ENCODE results near the gene TIMP2.

The TIMP2 gene

DNA sequence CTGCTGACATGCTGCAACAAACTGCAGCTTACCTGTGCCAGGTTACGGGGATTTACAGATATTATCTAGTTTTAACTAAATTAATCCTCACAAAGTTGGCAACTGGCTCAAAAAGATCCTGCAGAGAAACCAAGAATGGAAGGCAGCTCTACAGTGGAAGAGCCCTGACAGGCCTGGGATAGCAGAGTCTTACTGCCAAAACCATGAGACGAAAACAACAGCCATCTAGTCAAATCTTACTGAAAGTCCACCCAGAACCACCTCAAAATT lies 92.7 kb downstream of the TIMP2 start:
- TF ChIP-seq TAF1 (IDR thresholded peaks at IDR 0.05; ENCODE audit: borderline replicate concordance, insufficient read depth, low read length) (no peak), FOXP2 (optimal IDR thresholded peaks at IDR 0.05; ENCODE audit: borderline replicate concordance, extremely low read depth, extremely low read length, insufficient read depth) (no peak)
- TF ChIP-seq, protein P1, sequence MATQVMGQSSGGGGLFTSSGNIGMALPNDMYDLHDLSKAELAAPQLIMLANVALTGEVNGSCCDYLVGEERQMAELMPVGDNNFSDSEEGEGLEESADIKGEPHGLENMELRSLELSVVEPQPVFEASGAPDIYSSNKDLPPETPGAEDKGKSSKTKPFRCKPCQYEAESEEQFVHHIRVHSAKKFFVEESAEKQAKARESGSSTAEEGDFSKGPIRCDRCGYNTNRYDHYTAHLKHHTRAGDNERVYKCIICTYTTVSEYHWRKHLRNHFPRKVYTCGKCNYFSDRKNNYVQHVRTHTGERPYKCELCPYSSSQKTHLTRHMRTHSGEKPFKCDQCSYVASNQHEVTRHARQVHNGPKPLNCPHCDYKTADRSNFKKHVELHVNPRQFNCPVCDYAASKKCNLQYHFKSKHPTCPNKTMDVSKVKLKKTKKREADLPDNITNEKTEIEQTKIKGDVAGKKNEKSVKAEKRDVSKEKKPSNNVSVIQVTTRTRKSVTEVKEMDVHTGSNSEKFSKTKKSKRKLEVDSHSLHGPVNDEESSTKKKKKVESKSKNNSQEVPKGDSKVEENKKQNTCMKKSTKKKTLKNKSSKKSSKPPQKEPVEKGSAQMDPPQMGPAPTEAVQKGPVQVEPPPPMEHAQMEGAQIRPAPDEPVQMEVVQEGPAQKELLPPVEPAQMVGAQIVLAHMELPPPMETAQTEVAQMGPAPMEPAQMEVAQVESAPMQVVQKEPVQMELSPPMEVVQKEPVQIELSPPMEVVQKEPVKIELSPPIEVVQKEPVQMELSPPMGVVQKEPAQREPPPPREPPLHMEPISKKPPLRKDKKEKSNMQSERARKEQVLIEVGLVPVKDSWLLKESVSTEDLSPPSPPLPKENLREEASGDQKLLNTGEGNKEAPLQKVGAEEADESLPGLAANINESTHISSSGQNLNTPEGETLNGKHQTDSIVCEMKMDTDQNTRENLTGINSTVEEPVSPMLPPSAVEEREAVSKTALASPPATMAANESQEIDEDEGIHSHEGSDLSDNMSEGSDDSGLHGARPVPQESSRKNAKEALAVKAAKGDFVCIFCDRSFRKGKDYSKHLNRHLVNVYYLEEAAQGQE (IDR thresholded peaks at IDR 0.05; ENCODE audit: insufficient read depth in 1 of 2, low read depth in 2 of 2, low read length in 2 of 2), result no peak

DNA sequence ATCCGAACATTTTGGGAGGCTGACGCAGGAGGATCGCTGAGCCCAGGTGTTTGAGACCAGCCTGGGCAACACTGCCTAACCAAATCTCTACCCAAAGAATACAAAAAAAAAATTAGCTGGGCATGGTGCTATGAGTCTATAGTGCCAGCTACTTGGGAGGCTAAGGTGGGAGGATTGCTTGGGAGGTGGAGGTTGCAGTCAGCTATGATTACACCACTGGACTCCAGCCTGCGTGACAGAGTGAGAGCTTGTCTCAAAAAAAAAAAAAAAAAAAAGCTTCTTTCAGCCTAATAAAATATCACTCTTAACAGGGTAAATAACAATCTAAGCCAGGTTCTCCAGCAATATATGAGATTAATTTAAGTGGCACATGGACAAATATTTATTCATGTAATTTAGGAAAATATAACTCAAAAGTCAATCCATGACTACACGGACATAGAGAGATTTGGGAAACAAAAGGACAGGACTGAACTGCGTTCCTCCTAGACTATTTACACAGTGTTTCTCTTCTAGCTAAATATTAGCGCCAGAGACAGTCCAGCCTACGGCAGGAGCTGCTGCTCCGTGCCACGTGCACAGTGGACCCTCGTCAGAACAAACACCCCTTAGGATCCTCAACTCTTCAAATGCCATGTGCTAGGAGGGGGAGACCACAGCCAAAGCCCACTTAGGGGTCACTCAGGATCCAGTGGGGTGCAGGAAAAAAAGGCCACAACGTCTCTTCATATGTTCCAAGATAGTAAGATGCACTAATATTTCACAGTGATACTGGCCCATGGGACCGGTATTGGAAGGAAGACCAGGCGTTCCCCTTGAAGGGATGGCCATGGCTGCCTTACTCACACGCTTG lies 93.3 kb downstream of the TIMP2 start:
- TF ChIP-seq TAF1 (IDR thresholded peaks at IDR 0.05; ENCODE audit: borderline replicate concordance, insufficient read depth, low read length), result no peak

DNA sequence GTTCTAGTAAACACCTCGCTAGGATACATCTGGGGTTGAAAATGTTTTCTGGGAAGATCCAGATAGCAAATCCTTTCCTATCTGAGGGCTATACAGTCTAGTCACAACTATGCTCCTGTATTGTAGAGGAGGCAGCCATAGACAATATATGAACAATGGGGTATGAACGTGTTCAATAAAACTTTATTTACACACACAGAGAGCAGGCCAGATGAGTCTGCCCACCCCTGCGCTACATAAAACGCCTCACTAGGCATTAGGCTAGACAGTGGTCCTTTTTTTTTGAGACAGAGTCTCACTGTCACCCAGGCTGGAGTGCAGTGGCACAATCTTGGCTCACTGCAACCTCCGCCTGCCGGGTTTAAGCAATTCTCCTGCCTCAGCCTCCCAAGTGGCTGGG lies 95.7 kb downstream of the TIMP2 start:
- no peak for TF ChIP-seq FOXP2 (optimal IDR thresholded peaks at IDR 0.05; ENCODE audit: borderline replicate concordance, extremely low read depth, extremely low read length, insufficient read depth)

DNA sequence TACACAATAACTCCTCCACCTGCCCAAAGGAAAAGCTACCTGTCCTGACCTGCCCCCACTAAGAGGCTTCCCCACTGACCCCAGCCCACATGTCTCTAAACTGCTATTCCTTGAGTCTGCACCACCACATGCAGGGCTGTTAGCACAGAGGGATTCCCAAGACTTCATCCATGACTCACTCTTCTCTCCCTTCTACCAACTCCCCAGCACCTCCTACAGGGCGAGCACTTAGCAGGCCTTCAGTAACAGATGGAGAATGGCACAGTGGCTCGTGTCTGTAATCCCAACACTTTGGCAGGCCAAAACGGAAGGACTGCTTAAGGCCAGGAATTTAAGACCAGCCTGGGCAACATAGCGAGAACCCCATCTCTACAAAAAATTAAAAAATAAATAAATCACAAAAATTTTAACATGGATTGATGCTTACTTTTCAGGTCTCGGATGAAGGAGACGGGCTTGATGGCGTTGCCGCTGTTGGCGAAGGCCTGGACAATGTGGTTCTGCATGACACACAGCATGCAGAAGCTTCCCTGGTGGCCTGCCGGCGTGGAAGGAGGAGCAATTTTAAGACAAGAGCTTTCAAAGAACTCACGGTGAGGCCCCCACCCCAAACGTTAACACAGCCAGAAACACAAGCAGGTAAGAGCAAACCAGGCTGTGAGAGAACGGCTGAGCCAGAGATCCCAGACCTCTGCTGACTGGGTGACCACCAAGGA lies 96.6 kb downstream of the TIMP2 start:
- TF ChIP-seq POLR2AphosphoS5 (IDR thresholded peaks at IDR 0.05; ENCODE audit: low read depth, low read length) (no peak), FOXP2 (optimal IDR thresholded peaks at IDR 0.05; ENCODE audit: borderline replicate concordance, extremely low read depth, extremely low read length, insufficient read depth) (no peak), TAF1 (IDR thresholded peaks at IDR 0.05; ENCODE audit: borderline replicate concordance, insufficient read depth, low read length) (no peak), SIN3A (IDR thresholded peaks at IDR 0.05; ENCODE audit: borderline replicate concordance, insufficient read depth, low read length) (no peak)
- TF ChIP-seq, protein P1 (IDR thresholded peaks at IDR 0.05; ENCODE audit: insufficient read depth in 1 of 2, low read depth in 2 of 2, low read length in 2 of 2), result no peak

DNA sequence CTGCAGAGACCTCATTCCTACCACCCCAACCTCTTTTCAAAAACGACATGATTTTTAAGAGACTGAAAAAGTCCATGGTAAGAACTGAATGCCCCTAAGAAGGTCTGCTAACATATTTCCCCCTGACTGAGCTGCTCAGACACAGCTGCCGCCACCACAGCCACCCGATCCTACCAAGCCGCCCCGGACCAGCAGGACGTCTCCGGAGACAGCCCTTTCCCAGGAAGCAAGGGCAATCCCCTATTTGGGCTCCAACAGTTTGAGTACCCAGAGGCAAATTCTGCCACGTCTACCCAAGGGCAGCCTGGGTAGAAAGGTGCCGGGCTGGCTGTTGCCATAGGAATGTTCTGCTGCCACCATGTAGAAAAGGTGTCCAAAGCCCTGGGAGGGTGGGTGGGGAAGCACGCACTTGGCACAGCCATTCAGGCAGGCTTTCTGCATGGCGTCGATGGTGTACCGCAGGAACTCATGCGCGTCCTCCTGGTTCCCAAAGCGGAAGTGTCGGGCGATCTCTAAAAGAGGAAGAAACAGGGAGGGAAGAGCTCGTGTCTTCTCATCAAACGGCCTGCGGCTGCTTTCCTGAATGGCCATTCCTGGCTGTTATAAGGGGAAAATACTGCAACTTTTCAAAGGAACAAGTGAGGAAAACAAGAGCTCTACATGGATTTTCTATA lies 98.2 kb downstream of the TIMP2 start:
- TF ChIP-seq TAF1 (IDR thresholded peaks at IDR 0.05; ENCODE audit: borderline replicate concordance, insufficient read depth, low read length), result no peak
- TF ChIP-seq FOXP2 (optimal IDR thresholded peaks at IDR 0.05; ENCODE audit: borderline replicate concordance, extremely low read depth, extremely low read length, insufficient read depth), result no peak
- no peak for TF ChIP-seq SIN3A (IDR thresholded peaks at IDR 0.05; ENCODE audit: borderline replicate concordance, insufficient read depth, low read length)
- TF ChIP-seq, protein P1 (IDR thresholded peaks at IDR 0.05; ENCODE audit: insufficient read depth in 1 of 2, low read depth in 2 of 2, low read length in 2 of 2), result no peak
- no peak for TF ChIP-seq POLR2AphosphoS5 (IDR thresholded peaks at IDR 0.05; ENCODE audit: low read depth, low read length)

DNA sequence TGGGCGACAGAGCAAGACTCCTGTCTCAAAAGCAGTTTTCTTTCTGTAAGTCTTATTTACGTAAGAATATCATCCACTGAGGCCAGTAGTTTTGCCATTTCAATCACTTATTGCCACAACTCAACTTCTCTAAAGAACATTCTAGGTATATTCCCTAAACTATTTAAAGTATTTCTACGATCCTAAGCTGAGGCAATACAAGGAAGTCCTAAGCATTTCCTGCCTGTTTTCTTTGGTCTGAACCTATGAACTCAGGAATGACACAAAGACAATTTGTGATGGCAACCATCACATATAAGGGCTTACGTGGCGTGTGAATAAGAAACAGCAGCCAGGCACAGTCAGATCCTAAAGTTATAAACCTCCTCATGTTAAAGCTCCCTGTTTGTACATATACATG lies 98.8 kb downstream of the TIMP2 start:
- TF ChIP-seq TAF1 (IDR thresholded peaks at IDR 0.05; ENCODE audit: borderline replicate concordance, insufficient read depth, low read length) (no peak), POLR2AphosphoS5 (IDR thresholded peaks at IDR 0.05; ENCODE audit: low read depth, low read length) (no peak), SIN3A (IDR thresholded peaks at IDR 0.05; ENCODE audit: borderline replicate concordance, insufficient read depth, low read length) (no peak), FOXP2 (optimal IDR thresholded peaks at IDR 0.05; ENCODE audit: borderline replicate concordance, extremely low read depth, extremely low read length, insufficient read depth) (no peak)
- TF ChIP-seq, protein P1 (IDR thresholded peaks at IDR 0.05; ENCODE audit: insufficient read depth in 1 of 2, low read depth in 2 of 2, low read length in 2 of 2), result no peak
